Sigmoid colon (tissue), 7 donors: Measurements from ENCODE around the gene PALM. TPM values are rescaled to one million over a fixed set of nuclear protein-coding genes. Genes with fewer than 3 reads are reported as not detected.
"Not testable (repeated sequence)": the region's sequence is repeated elsewhere in the genome, so short reads cannot be mapped to it uniquely, and the experiment has no call there.

ENCODE experiments used
- DNase-seq: peaks from one replicate; pipeline ENCODE4 v3.0.0-alpha.2; 2019
- H3K27ac ChIP-seq, 4 donors: fragments of 200-600 bp; sonication (generic); one replicate each; pipeline ENCODE4 v1.5.1; 2016 to 2019; ENCODE audit warnings: mild to moderate bottlenecking in 1 of 4
- H3K27me3 ChIP-seq, 3 donors: fragments of 200-600 bp; sonication (generic); one replicate each; pipeline ENCODE4 v1.5.1; 2019; ENCODE audit warnings: mild to moderate bottlenecking in 1 of 3
- H3K36me3 ChIP-seq, 4 donors: fragments of 200-600 bp; sonication (generic); one replicate each; pipeline ENCODE4 v1.5.1; 2016 to 2019
- H3K4me1 ChIP-seq, 4 donors: fragments of 200-600 bp; sonication (generic); one replicate each; pipeline ENCODE4 v1.5.1; 2017 to 2019
- H3K4me3 ChIP-seq, 4 donors: fragments of 200-600 bp; sonication (generic); one replicate each; pipeline ENCODE4 v1.5.1; 2017 to 2019; ENCODE audit warnings: mild to moderate bottlenecking in 2 of 4, moderate library complexity in 1 of 4
- H3K9me3 ChIP-seq, 4 donors: fragments of 200-600 bp in 3 of 4; sonication (generic) in 3 of 4; one replicate each; pipeline versions ENCODE4 v1.5.1 to v1.6.1; 2013 to 2019
- CTCF ChIP-seq, 4 experiments: fragments of 450-650 bp in 3 of 4; fragments of 200-600 bp in 1 of 4; IDR thresholded peaks; one replicate each; pipeline ENCODE4 v1.5.1; 2016 to 2019; ENCODE audit warnings: antibody characterized with exemption in 4 of 4, mild to moderate bottlenecking in 3 of 4, moderate library complexity in 2 of 4
- EP300 ChIP-seq, 4 donors: sonication (generic); formaldehyde crosslinking; IDR thresholded peaks; one replicate each; pipeline ENCODE4 v1.6.1; 2017; ENCODE audit warnings: antibody characterized with exemption in 4 of 4
- POLR2A ChIP-seq, 2 donors: fragments of 450-650 bp; IDR thresholded peaks; one replicate each; pipeline ENCODE4 v1.6.1; 2016; ENCODE audit warnings: antibody characterized with exemption in 2 of 2, mild to moderate bottlenecking in 2 of 2, moderate library complexity in 2 of 2
- POLR2AphosphoS5 ChIP-seq, 4 donors: sonication (generic); formaldehyde crosslinking; IDR thresholded peaks; one replicate each; pipeline ENCODE4 v1.6.1; 2017; ENCODE audit warnings: antibody characterized with exemption in 4 of 4
- WGBS, 2 donors: extraction: QIAGEN DNeasy Blood & Tissue Kit; methylation state at CpG; one replicate each; pipeline ENCODE4 v1.1.7; 2013; 5-methylcytosine and 5-hydroxymethylcytosine counted together
- intact Hi-C: fragments of 100-400 bp; cut with DNase I; formaldehyde crosslinking; loops from one replicate; pipeline ENCODE4 v1.15.1; 2023
- polyA plus RNA-seq, 3 donors: library from polyadenylated mRNA; stranded (reverse); fragments of 200-250 nt; gene quantifications; one replicate each; pipeline ENCODE4 v1.2.3, GENCODE V29; 2013
- total RNA-seq, 4 donors: library from RNA; depleted of rRNA; stranded (reverse); fragments of >200 nt; gene quantifications; one replicate each; pipeline ENCODE4 v1.1.0, GENCODE V29; 2016
- donor health status: healthy with polysubstance abuse.
- donor health status: Bipolar disorder and iron deficiency.
- donor health status: healthy.

Gene PALM
- total and polyA plus RNA-seq, 7 donors, result 3.0 to 91.4 (median 30.4) TPM

- no peak for DNase-seq
- H3K27me3 ChIP-seq, result peaks cover 5 to 26% (median 12%) of the 10 kb centered on the region in 3 donors
- 34 to 50% methylated on average over 41 of the region's 41 CpGs for WGBS, 2 donors
- TF ChIP-seq CTCF (IDR thresholded peaks at IDR 0.05) (no peak), POLR2AphosphoS5 (IDR thresholded peaks at IDR 0.05) (no peak), EP300 (IDR thresholded peaks at IDR 0.05) (no peak), POLR2A (IDR thresholded peaks at IDR 0.05) (no peak)
- no peaks in the 10 kb centered on the region for H3K9me3 ChIP-seq
- no peaks in the 10 kb centered on the region for H3K36me3 ChIP-seq
- H3K4me1 ChIP-seq, result no peaks in the 10 kb centered on the region
- intact Hi-C loops, result no loop called here
- H3K27ac ChIP-seq, result no peak overlapping the region
- H3K4me3 ChIP-seq, result no peak overlapping the region
These were observed 14.0 kb upstream of the PALM start for GRCh38 chr19:694481-695351.

- no peak within 1 kb of the TSS for H3K27ac ChIP-seq
- H3K27me3 ChIP-seq, result peaks cover 5 to 26% (median 12%) of the 10 kb centered on the region in 3 donors
- H3K9me3 ChIP-seq, result no peaks in the 10 kb centered on the region
- no peaks in the 10 kb centered on the region for H3K36me3 ChIP-seq
- 43 to 65% methylated on average over 31 of the region's 31 CpGs for WGBS, 2 donors
- intact Hi-C loops, result no loop called here
- DNase-seq, result no peak
- no peak within 1 kb of the TSS for H3K4me3 ChIP-seq
- TF ChIP-seq POLR2AphosphoS5 (IDR thresholded peaks at IDR 0.05), result no peak
- TF ChIP-seq POLR2A (IDR thresholded peaks at IDR 0.05), result no peak
- no peak for TF ChIP-seq CTCF (IDR thresholded peaks at IDR 0.05)
- TF ChIP-seq EP300 (IDR thresholded peaks at IDR 0.05), result no peak
- no peaks in the 10 kb centered on the region for H3K4me1 ChIP-seq
These were observed 13.3 kb upstream of the PALM start, which contains the start of gene PRSS57 for GRCh38 chr19:695352-695949. Gene PRSS57 (minus strand): TSS chr19:695452. CDS start chr19:695430, 22 bp downstream.

DNA sequence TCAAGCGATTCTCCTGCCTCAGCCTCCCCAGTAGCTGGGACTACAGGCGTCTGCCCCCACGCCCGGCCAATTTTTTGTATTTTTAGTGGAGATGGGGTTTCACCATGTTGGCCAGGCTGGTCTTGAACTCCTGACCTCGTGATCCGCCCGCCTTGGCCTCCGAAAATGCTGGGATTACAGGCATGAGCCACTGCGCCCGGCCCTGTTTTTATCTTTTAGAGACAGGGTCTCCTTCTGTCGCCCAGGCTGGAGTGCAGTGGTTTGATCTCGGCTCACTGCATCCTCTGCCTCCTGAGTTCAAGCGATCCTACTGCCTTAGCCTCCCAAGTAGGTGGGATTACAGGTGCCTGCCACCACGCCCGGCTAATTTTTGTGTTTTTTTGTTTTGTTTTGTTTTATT, 10.2 kb upstream of the PALM start:
- 87 to 91% methylated on average over 15 of the region's 15 CpGs for WGBS, 2 donors
- H3K4me3 ChIP-seq, H3K36me3 ChIP-seq, H3K4me1 ChIP-seq, H3K27ac ChIP-seq, H3K9me3 ChIP-seq, DNase-seq, intact Hi-C loops: not testable (repeated sequence)
- H3K27me3 ChIP-seq, result peaks cover 5 to 43% (median 20%) of the 10 kb centered on the region in 3 donors

DNA sequence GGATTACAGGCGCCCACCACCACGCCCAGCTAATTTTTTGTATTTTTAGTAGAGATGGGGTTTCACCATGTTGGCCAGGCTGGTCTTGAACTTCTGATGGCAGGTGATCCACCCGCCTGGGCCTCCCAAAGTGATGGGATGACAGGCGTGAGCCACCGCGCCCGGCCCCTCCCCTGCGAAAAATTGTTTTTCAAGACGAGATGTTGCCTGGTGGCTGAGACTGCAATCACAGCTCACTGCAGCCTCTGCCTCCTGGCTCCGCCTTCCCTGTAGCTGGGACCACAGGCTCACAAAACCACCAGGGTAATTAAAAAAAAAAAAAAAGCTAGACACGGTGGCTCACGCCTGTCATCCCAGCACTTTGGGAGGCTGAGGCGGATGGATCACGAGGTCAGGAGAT, 8.8 kb upstream of the PALM start:
- DNase-seq, H3K27ac ChIP-seq, H3K9me3 ChIP-seq, H3K36me3 ChIP-seq, H3K4me3 ChIP-seq, intact Hi-C loops: not testable (repeated sequence)
- WGBS, 2 donors, result 63 to 69% methylated on average over 14 of the region's 14 CpGs
- peaks cover 5 to 46% (median 32%) of the 10 kb centered on the region in 3 donors for H3K27me3 ChIP-seq
- peaks cover 0 to 13% (median 6%) of the 10 kb centered on the region in 4 donors for H3K4me1 ChIP-seq

- H3K36me3 ChIP-seq, intact Hi-C loops, H3K27ac ChIP-seq, H3K9me3 ChIP-seq, DNase-seq: not testable (repeated sequence)
- Histone ChIP-seq H3K27me3 (peaks cover 0 to 28% (median 19%) of the 10 kb centered on the region in 3 donors), H3K4me1 (peaks cover 0 to 21% (median 8%) of the 10 kb centered on the region in 4 donors), H3K4me3 (peak overlapping the region in 2 of 4 donors; percentile 18 to 30)
- WGBS, 2 donors, result 70 to 82% methylated on average over 6 of the region's 6 CpGs
These were observed 5.9 kb upstream of the PALM start for GRCh38 chr19:702847-703246.

GRCh38 chr19:703329-703650, 5.4 kb upstream of the PALM start:
- Histone ChIP-seq H3K9me3 (no peaks in the 10 kb centered on the region), H3K27ac (peak overlapping the region in 1 of 4 donors; percentile 38), H3K4me3 (peak overlapping the region in 3 of 4 donors; percentile 7 to 30 (median 18)), H3K4me1 (peaks cover 0 to 25% (median 10%) of the 10 kb centered on the region in 4 donors), H3K27me3 (peaks cover 0 to 28% (median 19%) of the 10 kb centered on the region in 3 donors), H3K36me3 (no peaks in the 10 kb centered on the region)
- 31 to 37% methylated on average over 4 of the region's 4 CpGs for WGBS, 2 donors
- TF ChIP-seq POLR2AphosphoS5 (IDR thresholded peaks at IDR 0.05), result no peak
- TF ChIP-seq EP300 (IDR thresholded peaks at IDR 0.05), result no peak
- DNase-seq, result no peak
- intact Hi-C loops, result no loop called here
